OCI-LY3 (cell line): Measurements from ENCODE around the gene CNTROB.
"Not testable (repeated sequence)": the region's sequence is repeated elsewhere in the genome, so short reads cannot be mapped to it uniquely, and the experiment has no call there.

ENCODE experiments used
- CTCF ChIP-seq: fragments of 200-600, 300-600 bp; sonication (generic); IDR thresholded peaks from 2 replicates; pipeline ENCODE4 v1.5.1; 2014; ENCODE audit warnings: antibody characterized with exemption, low read length, low read depth
- EZH2phosphoT487 ChIP-seq: fragments of 200-600 bp; shearing (Covaris generic); IDR thresholded peaks from 2 replicates; pipeline ENCODE4 v1.6.1; 2018; ENCODE audit warnings: antibody characterized with exemption, mixed run types, low read depth

GRCh38 chr17:7953266-7953665, 21.3 kb downstream of the CNTROB start:
- TF ChIP-seq CTCF, EZH2phosphoT487: not testable (repeated sequence)
